Psoas muscle (tissue), 8 donors: ENCODE measurements around the gene KRTAP5-10. TPM values are rescaled to one million over a fixed set of nuclear protein-coding genes. Genes with fewer than 3 reads are reported as not detected.
"Not testable (repeated sequence)": the region's sequence is repeated elsewhere in the genome, so short reads cannot be mapped to it uniquely, and the experiment has no call there.

Experiments used
- ATAC-seq, 4 donors: fragments of 200-7000 bp; cut with Tn5 transposase; one replicate each; pipeline ENCODE4 v1.9.1; 2020; ENCODE audit warnings: moderate library complexity in 3 of 4, mild to moderate bottlenecking in 2 of 4
- DNase-seq, 2 donors: peaks; one replicate each; pipeline ENCODE4 v3.0.0-alpha.2; 2020
- H3K27ac ChIP-seq: fragments of 200-600 bp; one replicate; pipeline ENCODE4 v1.8.0; 2022
- H3K27me3 ChIP-seq, 3 donors: fragments of 200-600 bp in 1 of 3; one replicate each; pipeline versions ENCODE4 v1.6.1 to v1.8.0; 2013 to 2022; ENCODE audit warnings: low read length in 2 of 3, mild to moderate bottlenecking in 2 of 3, moderate library complexity in 1 of 3; ENCODE audit not compliant: insufficient read depth in 3 of 3
- H3K36me3 ChIP-seq, 2 donors: fragments of 200-600 bp in 1 of 2; one replicate each; pipeline versions ENCODE4 v1.6.1 to v1.8.0; 2013 to 2022; ENCODE audit warnings: low read depth in 1 of 2, mild to moderate bottlenecking in 1 of 2, moderate library complexity in 1 of 2; ENCODE audit not compliant: insufficient read depth in 1 of 2
- H3K4me1 ChIP-seq: fragments of 200-600 bp; one replicate; pipeline ENCODE4 v1.8.0; 2022
- H3K4me3 ChIP-seq: fragments of 200-600 bp; one replicate; pipeline ENCODE4 v1.8.0; 2022; ENCODE audit warnings: mild to moderate bottlenecking
- H3K9me3 ChIP-seq: fragments of 200-600 bp; one replicate; pipeline ENCODE4 v1.8.0; 2022
- WGBS, 3 donors: extraction: QIAGEN DNeasy Blood & Tissue Kit; methylation state at CpG; one replicate each; pipeline versions ENCODE4 v1.1.6 to v1.1.7; 2013; 5-methylcytosine and 5-hydroxymethylcytosine counted together
- intact Hi-C, 2 donors: fragments of 100-400 bp; cut with DNase I; formaldehyde crosslinking; loops; one replicate each; pipeline versions ENCODE4 v1.11.0 to v1.14.2; 2022
- polyA plus RNA-seq, 3 donors: library from polyadenylated mRNA; stranded (reverse); fragments of 200-250 nt; gene quantifications; one replicate each; pipeline ENCODE4 v1.2.3, GENCODE V29; 2013
- total RNA-seq, 4 donors: library from RNA; stranded (reverse); fragmentation: NEBNext Ultra II Directional in 2 of 4; extraction: Animal tissue kit (Norgen Biotek cat#: 25700) in 2 of 4; gene quantifications; one replicate each; pipeline versions ENCODE4 v1.2.1 to v1.2.4, GENCODE V29; 2021 to 2023
- donor health status: healthy with polysubstance abuse.
- donor health status: DM: no; HTN: no; CAD: no; lungs with moderate emphysema.
- donor health status: Bipolar disorder and iron deficiency.
- donor health status: healthy.
- donor health status: DM: yes; HTN: yes; CAD: no.
- donor health status: DM: no; HTN: no; CAD: no.
- donor health status: DM: no; HTN: no; CAD: no.
- donor health status: DM: yes; HTN: yes; CAD: no.

The KRTAP5-10 gene
- total and polyA plus RNA-seq, 7 donors: not detected

GRCh38 chr11:71613931-71614330, 48.6 kb downstream of the KRTAP5-10 start:
- intact Hi-C loops, ATAC-seq, H3K9me3 ChIP-seq, H3K4me1 ChIP-seq, H3K4me3 ChIP-seq, H3K27ac ChIP-seq, H3K36me3 ChIP-seq, DNase-seq: not testable (repeated sequence)
- 65 to 73% (median 70%) methylated on average over 7 of the region's 7 CpGs for WGBS, 3 donors
- H3K27me3 ChIP-seq: peaks cover 0 to 20% (median 0%) of the 10 kb centered on the region in 3 donors

- H3K9me3 ChIP-seq, H3K4me1 ChIP-seq, H3K4me3 ChIP-seq, H3K27ac ChIP-seq, H3K36me3 ChIP-seq, intact Hi-C loops, DNase-seq, ATAC-seq: not testable (repeated sequence)
- peaks cover 0 to 14% (median 0%) of the 10 kb centered on the region in 3 donors for H3K27me3 ChIP-seq
- 60 to 66% (median 61%) methylated on average over 15 of the region's 15 CpGs for WGBS, 3 donors
These were observed 49.1 kb downstream of the KRTAP5-10 start for GRCh38 chr11:71614366-71614917.

GRCh38 chr11:71615003-71615402, 49.6 kb downstream of the KRTAP5-10 start:
- DNase-seq, H3K4me1 ChIP-seq, H3K36me3 ChIP-seq, ATAC-seq, intact Hi-C loops, H3K4me3 ChIP-seq, H3K27ac ChIP-seq, H3K9me3 ChIP-seq: not testable (repeated sequence)
- WGBS, 3 donors: 66 to 80% (median 76%) methylated on average over 11 to 12 of the region's 12 CpGs
- peaks cover 0 to 13% (median 0%) of the 10 kb centered on the region in 3 donors for H3K27me3 ChIP-seq

Other genes starting within 250 kb of the KRTAP5-10 start
- 10 to 100 TPM in 2 of 4 donors, 1 to 10 TPM in 2; 5.5 to 15.1 (median 10.1) TPM for gene DHCR7, start 117.2 kb upstream of the KRTAP5-10 start, total RNA-seq
- 1 to 10 TPM; 4.9 to 9.0 (median 6.3) TPM for gene DHCR7, start 117.2 kb upstream of the KRTAP5-10 start, polyA plus RNA-seq
- 10 to 100 TPM; 13.0 to 19.3 (median 13.6) TPM for gene NADSYN1, start 112.4 kb upstream of the KRTAP5-10 start, total RNA-seq
- gene NADSYN1, start 112.4 kb upstream of the KRTAP5-10 start, polyA plus RNA-seq: 10 to 100 TPM in 2 of 3 donors, 1 to 10 TPM in 1; 7.8 to 14.6 (median 12.0) TPM
- not detected for gene KRTAP5-7, start 38.3 kb upstream of the KRTAP5-10 start, total RNA-seq
- gene KRTAP5-7, start 38.3 kb upstream of the KRTAP5-10 start, polyA plus RNA-seq: under 1 TPM in 1 of 3 donors, not detected in 2; 0.01 TPM
- not detected for gene KRTAP5-8, start 27.5 kb upstream of the KRTAP5-10 start, total RNA-seq
- gene KRTAP5-8, start 27.5 kb upstream of the KRTAP5-10 start, polyA plus RNA-seq: not detected
- gene KRTAP5-9, start 17.1 kb upstream of the KRTAP5-10 start, total RNA-seq: not detected
- under 1 TPM in 2 of 3 donors, not detected in 1; 0.05 to 0.09 TPM for gene KRTAP5-9, start 17.1 kb upstream of the KRTAP5-10 start, polyA plus RNA-seq
- gene KRTAP5-11, start 17.3 kb downstream of the KRTAP5-10 start, total RNA-seq: not detected
- gene KRTAP5-11, start 17.3 kb downstream of the KRTAP5-10 start, polyA plus RNA-seq: not detected